HepG2 (cell line): ENCODE measurements around the gene FCAR. TPM values are rescaled to one million over a fixed set of nuclear protein-coding genes. Genes with fewer than 3 reads are reported as not detected.

Source experiments
- ATAC-seq: fragments of 200-7000 bp; cut with Tn5 transposase; 3 replicates; pipeline ENCODE4 v1.9.1; 2020; ENCODE audit warnings: mild to moderate bottlenecking, moderate library complexity
- BruUV-seq: library from RNA; stranded (reverse); fragments of 400-500 nt; replicated peaks from 2 replicates; lab custom pipeline; 2021; lab: Mats Ljungman, UMichigan
- CTCF ChIA-PET: fragments of 300-600 bp; formaldehyde crosslinking; extraction: SDS; loops from one replicate; lab custom pipeline; 2021; ENCODE audit warnings: low total read pairs, inconsistent platforms, low intra/inter-chr PET ratio; lab: Yijun Ruan, JAX
- POLR2A ChIA-PET: fragments of 350-600 bp; sonication (Branson Sonifier 250); formaldehyde crosslinking; loops from one replicate; lab custom pipeline; 2020; ENCODE audit warnings: antibody characterized with exemption, inconsistent platforms; lab: Yijun Ruan, JAX
- DNase-seq: peaks from one replicate; pipeline ENCODE4 v3.0.0-alpha.2; 2015; ENCODE audit warnings: low spot score
- FAIRE-seq: peaks from 3 replicates; lab custom pipeline; 2011; peaks lifted over from hg19 to GRCh38; lab: Jason Lieb, UNC
- H2AFZ ChIP-seq: one replicate; pipeline ENCODE4 v1.6.1; 2011; ENCODE audit warnings: low read length, inconsistent platforms
- H3K27ac ChIP-seq: fragments of 300-600 bp; 3 replicates; pipeline ENCODE4 v1.8.0; 2011; ENCODE audit warnings: mixed run types, mild to moderate bottlenecking, mixed read lengths, low read length, inconsistent platforms; ENCODE audit not compliant: insufficient read depth; ENCODE audit errors: extremely low read length
- H3K27me3 ChIP-seq, 2 experiments: fragments of 200-600 bp in 1 of 2; 2 replicates in 1 of 2; 3 replicates in 1 of 2; pipeline versions ENCODE4 v1.6.0 to v1.8.0; 2011; ENCODE audit warnings: low read length in 2 of 2, mild to moderate bottlenecking in 2 of 2, moderate library complexity in 2 of 2, inconsistent platforms in 1 of 2; ENCODE audit not compliant: insufficient read depth in 2 of 2, control insufficient read depth in 1 of 2
- H3K36me3 ChIP-seq, 2 experiments: fragments of 200-600 bp in 1 of 2; replicated peaks in 1 of 2; 2 replicates in 1 of 2; 3 replicates in 1 of 2; pipeline versions ENCODE4 v1.5.1 to v1.8.0; 2011; ENCODE audit warnings: low read length in 2 of 2, inconsistent platforms in 1 of 2; ENCODE audit not compliant: insufficient read depth in 2 of 2, control insufficient read depth in 1 of 2
- H3K4me1 ChIP-seq: 2 replicates; pipeline ENCODE4 v1.5.1; 2012; ENCODE audit warnings: low read length, inconsistent platforms; ENCODE audit not compliant: insufficient read depth
- H3K4me2 ChIP-seq: 2 replicates; pipeline ENCODE4 v1.6.0; 2011; ENCODE audit warnings: low read depth, low read length, inconsistent platforms
- H3K4me3 ChIP-seq, 3 experiments: fragments of 200-600 bp in 1 of 3; sonication (generic), shearing (Covaris generic) in 1 of 3; replicated peaks in 1 of 3; 2 replicates each; pipeline ENCODE4 v1.5.1; 2011 to 2016; ENCODE audit warnings: low read length in 3 of 3, inconsistent platforms in 2 of 3, low read depth in 2 of 3, mild to moderate bottlenecking in 2 of 3, control low read depth in 1 of 3, mixed read lengths in 1 of 3; ENCODE audit not compliant: insufficient read depth in 1 of 3
- H3K79me2 ChIP-seq: one replicate; pipeline ENCODE4 v1.6.1; 2011; ENCODE audit warnings: low read length, inconsistent platforms; ENCODE audit not compliant: insufficient read depth
- H3K9ac ChIP-seq: 2 replicates; pipeline ENCODE4 v1.6.0; 2011; ENCODE audit warnings: mild to moderate bottlenecking, low read depth, low read length, inconsistent platforms; ENCODE audit not compliant: insufficient read depth
- H3K9me3 ChIP-seq: 2 replicates; pipeline ENCODE4 v1.5.1; 2012; ENCODE audit warnings: mild to moderate bottlenecking, low read length
- H4K20me1 ChIP-seq: 2 replicates; pipeline ENCODE4 v1.6.0; 2011; ENCODE audit warnings: inconsistent platforms, mild to moderate bottlenecking, low read length, moderate library complexity; ENCODE audit not compliant: insufficient read depth
- PLSCR1 ChIP-seq: sonication (generic); formaldehyde crosslinking; IDR thresholded peaks from 2 replicates; pipeline ENCODE4 v1.5.0; 2020; ENCODE audit warnings: missing genetic modification reagents, mild to moderate bottlenecking, borderline replicate concordance
- ZNF460 ChIP-seq: sonication (generic); formaldehyde crosslinking; IDR thresholded peaks from 2 replicates; pipeline ENCODE4 v1.5.1; 2020; ENCODE audit warnings: missing genetic modification reagents, mild to moderate bottlenecking, borderline replicate concordance
- ZNF770 ChIP-seq: sonication (generic); formaldehyde crosslinking; IDR thresholded peaks from 2 replicates; pipeline ENCODE4 v1.5.0; 2020; ENCODE audit warnings: mild to moderate bottlenecking, missing genetic modification reagents
- WGBS: methylation state at CpG from one replicate; pipeline ENCODE4 v1.1.6; 2017; ENCODE audit warnings: low lambda C conversion rate; 5-methylcytosine and 5-hydroxymethylcytosine counted together
- in situ Hi-C: cut with HindIII; loops from 2 replicates; pipeline ENCODE4 v1.10.0; 2017; ENCODE audit warnings: low pct_unique_long_range_greater_than_20kb; ENCODE audit not compliant: extremely low pct_ligation_motif_present
- intact Hi-C: fragments of 100-400 bp; cut with micrococcal nuclease; formaldehyde crosslinking; loops from one replicate; pipeline ENCODE4 v1.10.0; 2022; ENCODE audit not compliant: unreplicated experiment
- polyA plus RNA-seq, 8 experiments: library from polyadenylated mRNA; depleted of rRNA in 3 of 8; stranded (reverse) in 7 of 8; unstranded in 1 of 8; fragments of >200 nt; fragmentation: Illumina TruSeq in 4 of 8; extraction: Trizol in 4 of 8; gene quantifications; 2 replicates each; pipeline versions ENCODE4 v1.2.1 to v1.2.3, GENCODE V29; 2011 to 2016; ENCODE audit warnings: low read depth in 4 of 8, missing spikeins in 1 of 8, mixed read lengths in 1 of 8; ENCODE audit not compliant: insufficient read depth in 1 of 8
- total RNA-seq, 5 experiments: library from RNA; depleted of rRNA; stranded (reverse); fragments of >200 nt; fragmentation: Illumina TruSeq; extraction: Trizol; gene quantifications; 2 replicates each; pipeline ENCODE4 v1.2.3, GENCODE V29; 2016; ENCODE audit warnings: low read depth in 1 of 5
- TF ChIP-seq, protein P1 (sequence below): sonication (generic); formaldehyde crosslinking; conservative IDR thresholded peaks from 2 replicates; pipeline ENCODE4 v1.4.0; 2020; ENCODE audit warnings: missing genetic modification reagents

FCAR gene
- total and polyA plus RNA-seq, 2 of the 13 experiments (the other 11 are each of a cell fraction or from before 2014, with no cell fraction given), result not detected

DNA sequence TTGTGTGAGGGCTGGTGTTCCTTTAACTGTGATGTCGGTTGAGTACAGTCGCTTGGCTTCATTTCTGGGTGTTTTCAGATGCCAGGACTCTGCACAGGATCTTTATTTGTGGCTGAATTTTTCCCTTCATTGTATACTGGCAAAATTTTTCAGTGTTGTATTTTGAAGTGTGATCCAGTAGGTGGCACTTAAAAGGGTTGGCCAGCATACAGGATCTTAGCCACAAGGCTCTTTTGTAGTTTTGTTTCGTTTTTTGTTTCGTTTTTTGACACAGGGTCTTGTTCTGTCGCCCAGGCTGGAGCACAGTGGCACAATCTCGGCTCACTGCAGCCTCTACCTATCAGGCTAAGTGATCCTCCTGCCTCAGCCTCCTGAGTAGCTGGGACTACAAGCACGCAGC is 8.7 kb downstream of the FCAR start:
- peak; percentile 53; the same call in 2 of the 3 replicates for ATAC-seq
- no TSS peak for BruUV-seq

More for the DNA sequence above, 8.7 kb downstream of the FCAR start:
- H3K4me2 ChIP-seq, result no peak overlapping the region; the same call in 1 of the 2 replicates
- CTCF ChIA-PET, result no interaction called here
- no peak overlapping the region for H3K9ac ChIP-seq
- no peak overlapping the region for H3K4me3 ChIP-seq
- no peaks in the 10 kb centered on the region for H3K4me1 ChIP-seq
- WGBS, result 41% methylated on average over 7 of the region's 7 CpGs
- POLR2A ChIA-PET, result no interaction called here
- no peaks in the 10 kb centered on the region for H3K36me3 ChIP-seq
- H4K20me1 ChIP-seq, result no peaks in the 10 kb centered on the region
- no peak overlapping the region for H3K27ac ChIP-seq
- H3K9me3 ChIP-seq, result no peaks in the 10 kb centered on the region
- no peak for TF ChIP-seq ZNF460 (CRISPR knock-in tag)
- TF ChIP-seq PLSCR1 (CRISPR knock-in tag), result no peak
- TF ChIP-seq, protein P1, sequence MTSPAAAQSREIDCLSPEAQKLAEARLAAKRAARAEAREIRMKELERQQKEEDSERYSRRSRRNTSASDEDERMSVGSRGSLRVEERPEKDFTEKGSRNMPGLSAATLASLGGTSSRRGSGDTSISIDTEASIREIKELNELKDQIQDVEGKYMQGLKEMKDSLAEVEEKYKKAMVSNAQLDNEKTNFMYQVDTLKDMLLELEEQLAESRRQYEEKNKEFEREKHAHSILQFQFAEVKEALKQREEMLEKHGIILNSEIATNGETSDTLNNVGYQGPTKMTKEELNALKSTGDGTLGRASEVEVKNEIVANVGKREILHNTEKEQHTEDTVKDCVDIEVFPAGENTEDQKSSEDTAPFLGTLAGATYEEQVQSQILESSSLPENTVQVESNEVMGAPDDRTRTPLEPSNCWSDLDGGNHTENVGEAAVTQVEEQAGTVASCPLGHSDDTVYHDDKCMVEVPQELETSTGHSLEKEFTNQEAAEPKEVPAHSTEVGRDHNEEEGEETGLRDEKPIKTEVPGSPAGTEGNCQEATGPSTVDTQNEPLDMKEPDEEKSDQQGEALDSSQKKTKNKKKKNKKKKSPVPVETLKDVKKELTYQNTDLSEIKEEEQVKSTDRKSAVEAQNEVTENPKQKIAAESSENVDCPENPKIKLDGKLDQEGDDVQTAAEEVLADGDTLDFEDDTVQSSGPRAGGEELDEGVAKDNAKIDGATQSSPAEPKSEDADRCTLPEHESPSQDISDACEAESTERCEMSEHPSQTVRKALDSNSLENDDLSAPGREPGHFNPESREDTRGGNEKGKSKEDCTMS (CRISPR knock-in tag), result no peak
- 0 out of 2 replicates have a peak, but pooled peaks have one; percentile 45 for TF ChIP-seq ZNF770
- no peaks in the 10 kb centered on the region for H3K79me2 ChIP-seq
- in situ Hi-C loops, result no loop called here
- peak; percentile 12 for DNase-seq
- H2AFZ ChIP-seq, result no peak overlapping the region
- intact Hi-C loops, result loop anchor here (5.0 kb wide), 1 partner anchor 250 kb away; no protein-coding TSS in a partner anchor
- peak; percentile 4 for FAIRE-seq
- peaks cover 4 to 8% of the 10 kb centered on the region in 2 experiments; a peak in 4 of 5 replicates for H3K27me3 ChIP-seq
